ENCODE data around the gene ZNF117. TPM values are rescaled to one million over a fixed set of nuclear protein-coding genes. Genes with fewer than 3 reads are reported as not detected.

The ZNF117 gene
- total RNA-seq, 2 donors from 2014 or later = 32.4 to 40.6 TPM

GRCh38 chr7:64997927-64998391 lies 7.1 kb upstream of the ZNF117 start:
- Histone ChIP-seq H3K4me3 (ENCODE audit: low read length) (no peak overlapping the region), H3K27me3 (ENCODE audit: control insufficient read depth, insufficient read depth, low read length, poor library complexity, severe bottlenecking) (no peaks in the 10 kb centered on the region), H3K36me3 (ENCODE audit: control insufficient read depth, insufficient read depth, low read length) (peaks cover 51% of the 10 kb centered on the region), H3K9ac (ENCODE audit: extremely low read depth, low read length, poor library complexity, severe bottlenecking) (no peak overlapping the region), H3K9me3 (ENCODE audit: control insufficient read depth, low read length) (peaks cover 96% of the 10 kb centered on the region), H3K4me1 (ENCODE audit: control insufficient read depth, insufficient read depth, low read length) (no peaks in the 10 kb centered on the region), H3K27ac (ENCODE audit: low read depth, low read length) (no peak overlapping the region)
- no peak overlapping the region for H3K4me3 Mint-ChIP-seq
- 71 to 81% methylated on average over 4 to 8 of the region's 8 CpGs for WGBS, 2 experiments (ENCODE audit: insufficient coverage in 1 of 2, insufficient read length in 1 of 2)
- TF ChIP-seq CTCF (conservative IDR thresholded peaks at IDR 0.05) = no peak
- no peak for DNase-seq
- H3K36me3 Mint-ChIP-seq (ENCODE audit: low read depth) = peaks cover 82% of the 10 kb centered on the region
- no peaks in the 10 kb centered on the region for H3K27me3 Mint-ChIP-seq (ENCODE audit: insufficient read depth)
- peaks cover 84% of the 10 kb centered on the region for H3K9me3 Mint-ChIP-seq
- no peak overlapping the region for H3K27ac Mint-ChIP-seq
- H3K4me1 Mint-ChIP-seq = no peaks in the 10 kb centered on the region

- DNase-seq = no peak
- H3K27me3 Mint-ChIP-seq (ENCODE audit: insufficient read depth) = no peaks in the 10 kb centered on the region
- no peaks in the 10 kb centered on the region for H3K4me1 ChIP-seq (ENCODE audit: control insufficient read depth, insufficient read depth, low read length)
- no peaks in the 10 kb centered on the region for H3K27me3 ChIP-seq (ENCODE audit: control insufficient read depth, insufficient read depth, low read length, poor library complexity, severe bottlenecking)
- H3K36me3 ChIP-seq (ENCODE audit: control insufficient read depth, insufficient read depth, low read length) = peaks cover 56% of the 10 kb centered on the region
- peaks cover 85% of the 10 kb centered on the region for H3K9me3 Mint-ChIP-seq
- H3K4me3 Mint-ChIP-seq = no peak overlapping the region
- H3K27ac Mint-ChIP-seq = no peak overlapping the region
- H3K4me1 Mint-ChIP-seq = no peaks in the 10 kb centered on the region
- H3K36me3 Mint-ChIP-seq (ENCODE audit: low read depth) = peaks cover 82% of the 10 kb centered on the region
- peak overlapping the region; percentile 23 for H3K4me3 ChIP-seq (ENCODE audit: low read length)
- peaks cover 96% of the 10 kb centered on the region for H3K9me3 ChIP-seq (ENCODE audit: control insufficient read depth, low read length)
- WGBS, 2 experiments (ENCODE audit: insufficient coverage in 1 of 2, insufficient read length in 1 of 2) = 94 to 100% methylated on average over 11 to 12 of the region's 12 CpGs
- TF ChIP-seq CTCF (conservative IDR thresholded peaks at IDR 0.05) = no peak
- no peak overlapping the region for H3K27ac ChIP-seq (ENCODE audit: low read depth, low read length)
- H3K9ac ChIP-seq (ENCODE audit: extremely low read depth, low read length, poor library complexity, severe bottlenecking) = no peak overlapping the region
Observed at GRCh38 chr7:64997164-64997908, 6.5 kb upstream of the ZNF117 start.

- Histone ChIP-seq H3K9ac (ENCODE audit: extremely low read depth, low read length, poor library complexity, severe bottlenecking) (no peak overlapping the region), H3K27ac (ENCODE audit: low read depth, low read length) (no peak overlapping the region), H3K36me3 (ENCODE audit: control insufficient read depth, insufficient read depth, low read length) (peaks cover 54% of the 10 kb centered on the region), H3K4me3 (ENCODE audit: low read length) (no peak overlapping the region), H3K9me3 (ENCODE audit: control insufficient read depth, low read length) (peaks cover 96% of the 10 kb centered on the region), H3K27me3 (ENCODE audit: control insufficient read depth, insufficient read depth, low read length, poor library complexity, severe bottlenecking) (no peaks in the 10 kb centered on the region), H3K4me1 (ENCODE audit: control insufficient read depth, insufficient read depth, low read length) (no peaks in the 10 kb centered on the region)
- Mint-ChIP-seq H3K4me3 (no peak overlapping the region), H3K9me3 (peaks cover 89% of the 10 kb centered on the region), H3K27me3 (ENCODE audit: insufficient read depth) (no peaks in the 10 kb centered on the region), H3K4me1 (no peaks in the 10 kb centered on the region), H3K36me3 (ENCODE audit: low read depth) (peaks cover 83% of the 10 kb centered on the region), H3K27ac (no peak overlapping the region)
- no peak for DNase-seq
- no peak for TF ChIP-seq CTCF (conservative IDR thresholded peaks at IDR 0.05)
- 97 to 100% methylated on average over 1 to 2 of the region's 2 CpGs for WGBS, 2 experiments (ENCODE audit: insufficient coverage in 1 of 2, insufficient read length in 1 of 2)
Observed at GRCh38 chr7:64996305-64996704, 5.5 kb upstream of the ZNF117 start.

Data from endodermal cell (in vitro differentiated cells).